Calu3 (cell line): ENCODE data around the gene CNTN1. TPM values are rescaled to one million over a fixed set of nuclear protein-coding genes. Genes with fewer than 3 reads are reported as not detected.

Experiments
- BruUV-seq: library from RNA; stranded (reverse); fragments of 400-500 nt; replicated peaks from 2 replicates; lab custom pipeline; 2021; lab: Mats Ljungman, UMichigan
- CTCF ChIA-PET: fragments of 300-600 bp; sonication (Branson Sonifier 250); formaldehyde crosslinking; loops from one replicate; lab custom pipeline; 2022; ENCODE audit warnings: antibody characterized with exemption; lab: Charles Lee
- DNase-seq: peaks from one replicate; pipeline ENCODE4 v3.0.0; 2022
- H3K27ac Mint-ChIP-seq: one replicate; pipeline ENCODE4 v1.8.0; 2022; ENCODE audit warnings: mixed read lengths; ENCODE audit not compliant: unreplicated experiment
- H3K27me3 Mint-ChIP-seq: one replicate; pipeline ENCODE4 v1.8.0; 2022; ENCODE audit warnings: mixed read lengths; ENCODE audit not compliant: unreplicated experiment
- H3K36me3 Mint-ChIP-seq: one replicate; pipeline ENCODE4 v1.8.0; 2022; ENCODE audit warnings: mild to moderate bottlenecking, moderate library complexity, mixed read lengths; ENCODE audit not compliant: insufficient read depth, unreplicated experiment
- H3K4me1 Mint-ChIP-seq: one replicate; pipeline ENCODE4 v1.8.0; 2022; ENCODE audit warnings: mild to moderate bottlenecking, low read depth, mixed read lengths; ENCODE audit not compliant: unreplicated experiment
- H3K4me3 Mint-ChIP-seq: one replicate; pipeline ENCODE4 v1.8.0; 2022; ENCODE audit warnings: mild to moderate bottlenecking, low read depth, moderate library complexity, mixed read lengths; ENCODE audit not compliant: unreplicated experiment
- H3K9me3 Mint-ChIP-seq: one replicate; pipeline ENCODE4 v1.8.0; 2022; ENCODE audit warnings: low read depth, mixed read lengths; ENCODE audit not compliant: unreplicated experiment
- intact Hi-C: fragments of 100-400 bp; cut with micrococcal nuclease; formaldehyde crosslinking; loops from one replicate; pipeline ENCODE4 v1.10.0; 2022; ENCODE audit not compliant: unreplicated experiment
- total RNA-seq: library from RNA; stranded (reverse); gene quantifications from 2 replicates; pipeline ENCODE4 v1.2.3, GENCODE V29; 2022
- TF ChIP-seq, protein P1 (sequence below): fragments of 200-600 bp; IDR thresholded peaks from one replicate; pipeline ENCODE4 v1.8.0; 2022; ENCODE audit warnings: antibody characterized with exemption; ENCODE audit not compliant: unreplicated experiment

The CNTN1 gene
- total RNA-seq, 1 experiment from 2014 or later: not detected

DNA sequence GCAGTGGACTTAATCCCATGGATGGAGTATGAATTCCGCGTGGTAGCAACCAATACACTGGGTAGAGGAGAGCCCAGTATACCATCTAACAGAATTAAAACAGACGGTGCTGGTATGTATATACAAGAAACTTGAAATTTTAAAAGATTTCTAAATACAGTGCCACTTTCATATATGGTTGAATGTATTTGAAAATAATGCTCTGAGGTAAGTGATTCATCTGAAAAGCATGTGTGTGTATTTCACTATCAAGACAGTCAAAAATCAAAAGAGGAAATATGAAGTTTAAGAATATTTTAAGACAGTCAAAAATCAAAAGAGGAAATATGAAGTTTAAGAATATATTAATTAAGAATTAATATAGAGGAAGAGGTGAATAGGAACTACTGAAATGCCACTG lies 300.9 kb downstream of the CNTN1 start:
- H3K9me3 Mint-ChIP-seq: peaks cover 4% of the 10 kb centered on the region
- no TSS peak for BruUV-seq
- H3K4me1 Mint-ChIP-seq: no peaks in the 10 kb centered on the region
- DNase-seq: no peak
- H3K4me3 Mint-ChIP-seq: no peak overlapping the region
- TF ChIP-seq, protein P1, sequence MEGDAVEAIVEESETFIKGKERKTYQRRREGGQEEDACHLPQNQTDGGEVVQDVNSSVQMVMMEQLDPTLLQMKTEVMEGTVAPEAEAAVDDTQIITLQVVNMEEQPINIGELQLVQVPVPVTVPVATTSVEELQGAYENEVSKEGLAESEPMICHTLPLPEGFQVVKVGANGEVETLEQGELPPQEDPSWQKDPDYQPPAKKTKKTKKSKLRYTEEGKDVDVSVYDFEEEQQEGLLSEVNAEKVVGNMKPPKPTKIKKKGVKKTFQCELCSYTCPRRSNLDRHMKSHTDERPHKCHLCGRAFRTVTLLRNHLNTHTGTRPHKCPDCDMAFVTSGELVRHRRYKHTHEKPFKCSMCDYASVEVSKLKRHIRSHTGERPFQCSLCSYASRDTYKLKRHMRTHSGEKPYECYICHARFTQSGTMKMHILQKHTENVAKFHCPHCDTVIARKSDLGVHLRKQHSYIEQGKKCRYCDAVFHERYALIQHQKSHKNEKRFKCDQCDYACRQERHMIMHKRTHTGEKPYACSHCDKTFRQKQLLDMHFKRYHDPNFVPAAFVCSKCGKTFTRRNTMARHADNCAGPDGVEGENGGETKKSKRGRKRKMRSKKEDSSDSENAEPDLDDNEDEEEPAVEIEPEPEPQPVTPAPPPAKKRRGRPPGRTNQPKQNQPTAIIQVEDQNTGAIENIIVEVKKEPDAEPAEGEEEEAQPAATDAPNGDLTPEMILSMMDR: no peak
- no peak overlapping the region for H3K27ac Mint-ChIP-seq
- CTCF ChIA-PET: no interaction called here
- H3K36me3 Mint-ChIP-seq: no peaks in the 10 kb centered on the region
- intact Hi-C loops: no loop called here
- no peaks in the 10 kb centered on the region for H3K27me3 Mint-ChIP-seq

DNA sequence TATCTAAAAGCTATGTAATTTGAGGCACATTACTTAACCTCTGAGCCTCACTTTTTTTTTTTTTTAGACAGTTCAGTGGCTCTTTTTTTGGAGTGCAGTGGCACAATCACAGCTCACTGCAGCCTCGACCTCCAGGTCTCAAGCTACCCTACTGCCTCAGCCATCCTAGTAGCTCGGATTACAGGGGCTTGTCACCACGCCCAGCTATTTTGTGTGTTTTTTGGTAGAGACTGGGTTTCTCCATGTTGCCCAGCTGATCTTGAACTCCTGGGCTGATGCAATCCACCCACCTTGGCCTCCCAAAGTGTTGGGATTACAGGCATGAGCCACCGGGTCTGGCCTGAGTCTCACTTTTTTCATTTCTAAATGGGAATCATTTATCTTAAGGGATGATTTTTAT lies 303.9 kb downstream of the CNTN1 start:
- TF ChIP-seq, protein P1: no peak
- Mint-ChIP-seq H3K4me3 (no peak overlapping the region), H3K27ac (no peak overlapping the region), H3K27me3 (no peaks in the 10 kb centered on the region), H3K36me3 (no peaks in the 10 kb centered on the region), H3K9me3 (peaks cover 2% of the 10 kb centered on the region), H3K4me1 (no peaks in the 10 kb centered on the region)
- CTCF ChIA-PET: interaction anchor here (0.6 kb wide), 1 partner anchor 195 kb away, joined by 4 read pairs; no protein-coding TSS in a partner anchor
- BruUV-seq: no TSS peak
- intact Hi-C loops: no loop called here
- DNase-seq: no peak

DNA sequence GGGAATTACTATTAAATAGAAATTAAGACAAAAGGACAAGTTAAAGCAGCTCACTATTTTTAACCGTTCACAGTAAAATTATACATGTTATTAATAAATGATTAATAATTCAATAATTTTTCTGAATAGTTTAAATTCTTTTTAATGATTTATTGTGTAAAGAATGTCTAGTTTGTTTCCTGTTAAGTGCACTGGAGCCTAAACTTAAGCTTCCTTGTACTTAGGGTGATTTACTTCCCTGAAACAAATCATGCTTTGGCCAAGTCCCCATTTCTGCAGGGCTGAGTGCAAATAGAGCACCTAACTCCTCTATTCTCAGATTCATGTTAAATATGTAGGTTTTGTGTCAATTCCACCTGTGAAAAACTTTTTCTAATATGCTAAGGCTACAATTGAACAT lies 307.0 kb downstream of the CNTN1 start:
- CTCF ChIA-PET: interaction anchor here (0.7 kb wide), 2 partner anchors 19 to 147 kb away, joined by 3 to 4 read pairs; no protein-coding TSS in a partner anchor
- H3K4me3 Mint-ChIP-seq: no peak overlapping the region
- DNase-seq: no peak
- no peaks in the 10 kb centered on the region for H3K36me3 Mint-ChIP-seq
- no TSS peak for BruUV-seq
- H3K4me1 Mint-ChIP-seq: no peaks in the 10 kb centered on the region
- peaks cover 9% of the 10 kb centered on the region for H3K9me3 Mint-ChIP-seq
- TF ChIP-seq, protein P1: no peak
- intact Hi-C loops: no loop called here
- H3K27ac Mint-ChIP-seq: no peak overlapping the region
- no peaks in the 10 kb centered on the region for H3K27me3 Mint-ChIP-seq

DNA sequence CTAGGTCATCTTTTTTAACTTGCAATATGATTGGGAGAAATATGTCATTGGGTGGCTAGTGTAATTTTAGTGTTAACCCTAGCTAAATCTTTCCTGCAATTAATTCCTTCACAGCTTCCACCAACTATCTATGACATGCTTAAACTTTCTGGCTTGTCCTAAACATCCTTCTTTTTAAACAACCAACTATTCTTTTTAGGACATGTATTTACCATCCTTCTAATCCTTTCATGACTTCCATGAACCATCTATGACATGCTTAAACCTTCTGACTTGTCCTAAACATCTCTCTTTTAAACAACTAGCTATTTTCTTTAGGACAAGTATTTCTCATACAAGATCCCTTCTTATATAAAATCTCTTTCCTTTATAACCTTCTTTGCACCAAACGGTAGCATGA lies 316.2 kb downstream of the CNTN1 start:
- CTCF ChIA-PET: no interaction called here
- no peak overlapping the region for H3K4me3 Mint-ChIP-seq

More for the DNA sequence above, 316.2 kb downstream of the CNTN1 start:
- TF ChIP-seq, protein P1: no peak
- Mint-ChIP-seq H3K27me3 (no peaks in the 10 kb centered on the region), H3K9me3 (peaks cover 22% of the 10 kb centered on the region), H3K27ac (no peak overlapping the region), H3K36me3 (no peaks in the 10 kb centered on the region), H3K4me1 (no peaks in the 10 kb centered on the region)
- intact Hi-C loops: no loop called here
- DNase-seq: no peak
- no TSS peak for BruUV-seq
